DND-41 (cell line): ENCODE results near the gene POFUT2.

Experiments
- CTCF ChIP-seq: IDR thresholded peaks from 2 replicates; pipeline ENCODE4 v1.5.1; 2012; ENCODE audit warnings: borderline replicate concordance, low read length, moderate library complexity, mild to moderate bottlenecking; ENCODE audit not compliant: poor library complexity, severe bottlenecking; ENCODE audit errors: extremely low read depth
- EZH2 ChIP-seq: IDR thresholded peaks from 3 replicates; pipeline ENCODE4 v1.6.1; 2012; ENCODE audit warnings: borderline replicate concordance, low read depth, mild to moderate bottlenecking, moderate library complexity, low read length, inconsistent platforms; ENCODE audit not compliant: severe bottlenecking

GRCh38 chr21:45261093-45261492 is 26.6 kb downstream of the POFUT2 start:
- TF ChIP-seq CTCF (no peak), EZH2 (no peak)
